Adipose tissue (tissue), 3 donors: Measurements from ENCODE around the gene SPACA5. TPM values are rescaled to one million over a fixed set of nuclear protein-coding genes. Genes with fewer than 3 reads are reported as not detected.
"Not testable (repeated sequence)": the region's sequence is repeated elsewhere in the genome, so short reads cannot be mapped to it uniquely, and the experiment has no call there.

Source experiments
- H3K27ac ChIP-seq: one replicate; pipeline ENCODE4 v1.5.1; 2013; ENCODE audit warnings: low read depth, low read length
- WGBS, 3 donors: extraction: QIAGEN DNeasy Blood & Tissue Kit; methylation state at CpG; one replicate each; pipeline ENCODE4 v1.1.7; 2013; 5-methylcytosine and 5-hydroxymethylcytosine counted together
- polyA plus RNA-seq, 3 donors: library from polyadenylated mRNA; stranded (reverse); fragments of 200-250 nt; gene quantifications; one replicate each; pipeline ENCODE4 v1.2.3, GENCODE V29; 2013
- donor health status: healthy with polysubstance abuse.
- donor health status: Bipolar disorder and iron deficiency.
- donor health status: healthy.

The SPACA5 gene
- polyA plus RNA-seq, result under 1 TPM in 1 of 3 donors, not detected in 2; 0.15 TPM

- not testable (repeated sequence) for H3K27ac ChIP-seq
- WGBS, 3 donors, result no CpG with 5 or more reads among the region's 8 CpGs
These were observed at the start of gene SPACA5 for GRCh38 chrX:48006688-48007087. TSS of gene SPACA5 (plus strand) at chrX:48006988. CDS start at chrX:48007803, 815 bp downstream.

- 84 to 88% (median 87%) methylated on average over 3 of the region's 4 CpGs for WGBS, 3 donors
- H3K27ac ChIP-seq, result not testable (repeated sequence)
These were observed 48.6 kb upstream of the SPACA5 start for GRCh38 chrX:47958206-47958605.

- H3K27ac ChIP-seq, result no peak overlapping the region
- 41 to 48% (median 43%) methylated on average over 3 to 4 of the region's 4 CpGs for WGBS, 3 donors
These were observed 47.9 kb upstream of the SPACA5 start for GRCh38 chrX:47958761-47959342.

- H3K27ac ChIP-seq, result no peak overlapping the region
- WGBS, 3 donors, result 49 to 80% (median 68%) methylated on average over 2 of the region's 2 CpGs
These were observed 46.4 kb upstream of the SPACA5 start for GRCh38 chrX:47960406-47960805.

GRCh38 chrX:47961830-47962229, 45.0 kb upstream of the SPACA5 start:
- 55 to 79% (median 76%) methylated on average over 6 of the region's 6 CpGs for WGBS, 3 donors
- not testable (repeated sequence) for H3K27ac ChIP-seq

GRCh38 chrX:47965526-47965925, 41.3 kb upstream of the SPACA5 start:
- H3K27ac ChIP-seq, result not testable (repeated sequence)
- 87 to 94% (median 90%) methylated on average over 10 to 14 of the region's 14 CpGs for WGBS, 3 donors

- 87 to 97% (median 95%) methylated on average over 2 to 3 of the region's 3 CpGs for WGBS, 3 donors
- H3K27ac ChIP-seq, result no peak overlapping the region
These were observed 33.6 kb upstream of the SPACA5 start for GRCh38 chrX:47973235-47973634.

GRCh38 chrX:47976254-47977151, 30.3 kb upstream of the SPACA5 start:
- 92 to 99% (median 98%) methylated on average over 6 of the region's 6 CpGs for WGBS, 3 donors
- no peak overlapping the region for H3K27ac ChIP-seq

- WGBS, 3 donors, result 60 to 95% (median 72%) methylated on average over 4 to 5 of the region's 5 CpGs
These were observed 15.3 kb upstream of the SPACA5 start for GRCh38 chrX:47991263-47992094.

GRCh38 chrX:47992095-47992380, 14.8 kb upstream of the SPACA5 start:
- WGBS, 3 donors, result 20 to 74% (median 72%) methylated on average over 1 of the region's 1 CpG
- H3K27ac ChIP-seq, result no peak overlapping the region

More at GRCh38 chrX:47991263-47992094, 15.3 kb upstream of the SPACA5 start:
- H3K27ac ChIP-seq, result no peak overlapping the region

- 63 to 97% (median 94%) methylated on average over 2 of the region's 2 CpGs for WGBS, 3 donors
- H3K27ac ChIP-seq, result no peak overlapping the region
These were observed 14.1 kb upstream of the SPACA5 start for GRCh38 chrX:47992669-47993068.

- 70 to 82% (median 77%) methylated on average over 3 of the region's 3 CpGs for WGBS, 3 donors
- no peak overlapping the region for H3K27ac ChIP-seq
These were observed 5.5 kb upstream of the SPACA5 start for GRCh38 chrX:48001260-48001659.

GRCh38 chrX:48002319-48002718, 4.5 kb upstream of the SPACA5 start:
- 57 to 78% (median 62%) methylated on average over 3 of the region's 3 CpGs for WGBS, 3 donors
- no peak overlapping the region for H3K27ac ChIP-seq

- WGBS, 3 donors, result 44 to 50% (median 46%) methylated on average over 7 of the region's 7 CpGs
- no peak overlapping the region for H3K27ac ChIP-seq
These were observed 3.9 kb upstream of the SPACA5 start for GRCh38 chrX:48002929-48003328.

GRCh38 chrX:48003367-48003757, 3.4 kb upstream of the SPACA5 start:
- WGBS, 3 donors, result 1 to 24% (median 1%) methylated on average over 9 to 18 of the region's 18 CpGs
- H3K27ac ChIP-seq, result no peak overlapping the region

- H3K27ac ChIP-seq, result no peak within 1 kb of the TSS
- 0 to 24% (median 1%) methylated on average over 31 to 33 of the region's 34 CpGs for WGBS, 3 donors
These were observed 2.9 kb upstream of the SPACA5 start, which contains the start of gene ZNF182 for GRCh38 chrX:48003758-48004457. TSS of gene ZNF182 (minus strand) at chrX:48003989. CDS start at chrX:48002609, 1,380 bp downstream.

GRCh38 chrX:48009445-48009960, 2.7 kb downstream of the SPACA5 start:
- no CpG with 5 or more reads among the region's 2 CpGs for WGBS, 3 donors

More at GRCh38 chrX:48009445-48009960, 2.7 kb downstream of the SPACA5 start:
- not testable (repeated sequence) for H3K27ac ChIP-seq
